Upper lobe of left lung (tissue), 4 donors: Measurements from ENCODE around the gene NFKBIL1.

Source experiments
- POLR2AphosphoS5 ChIP-seq, 2 donors: sonication (generic); formaldehyde crosslinking; IDR thresholded peaks; one replicate each; pipeline ENCODE4 v1.5.1; 2017; ENCODE audit warnings: antibody characterized with exemption in 2 of 2
- TF ChIP-seq, protein P1 (sequence below), 6 experiments: fragments of 450-650 bp in 4 of 6; fragments of 200-600 bp in 2 of 6; sonication (generic) in 2 of 6; IDR thresholded peaks; one replicate each; pipeline ENCODE4 v1.5.1; 2016 to 2019; ENCODE audit warnings: antibody characterized with exemption in 6 of 6

GRCh38 chr6:31558631-31559500 lies 11.5 kb downstream of the NFKBIL1 start:
- TF ChIP-seq, protein P1, sequence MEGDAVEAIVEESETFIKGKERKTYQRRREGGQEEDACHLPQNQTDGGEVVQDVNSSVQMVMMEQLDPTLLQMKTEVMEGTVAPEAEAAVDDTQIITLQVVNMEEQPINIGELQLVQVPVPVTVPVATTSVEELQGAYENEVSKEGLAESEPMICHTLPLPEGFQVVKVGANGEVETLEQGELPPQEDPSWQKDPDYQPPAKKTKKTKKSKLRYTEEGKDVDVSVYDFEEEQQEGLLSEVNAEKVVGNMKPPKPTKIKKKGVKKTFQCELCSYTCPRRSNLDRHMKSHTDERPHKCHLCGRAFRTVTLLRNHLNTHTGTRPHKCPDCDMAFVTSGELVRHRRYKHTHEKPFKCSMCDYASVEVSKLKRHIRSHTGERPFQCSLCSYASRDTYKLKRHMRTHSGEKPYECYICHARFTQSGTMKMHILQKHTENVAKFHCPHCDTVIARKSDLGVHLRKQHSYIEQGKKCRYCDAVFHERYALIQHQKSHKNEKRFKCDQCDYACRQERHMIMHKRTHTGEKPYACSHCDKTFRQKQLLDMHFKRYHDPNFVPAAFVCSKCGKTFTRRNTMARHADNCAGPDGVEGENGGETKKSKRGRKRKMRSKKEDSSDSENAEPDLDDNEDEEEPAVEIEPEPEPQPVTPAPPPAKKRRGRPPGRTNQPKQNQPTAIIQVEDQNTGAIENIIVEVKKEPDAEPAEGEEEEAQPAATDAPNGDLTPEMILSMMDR (IDR thresholded peaks at IDR 0.05): no peak
- no peak for TF ChIP-seq POLR2AphosphoS5 (IDR thresholded peaks at IDR 0.05)
